HCT116 (cell line): ENCODE measurements around the gene ZNF451. TPM values are rescaled to one million over a fixed set of nuclear protein-coding genes. Genes with fewer than 3 reads are reported as not detected.

Source experiments
- ATAC-seq: fragments of 200-7000 bp; cut with Tn5 transposase; 2 replicates; pipeline ENCODE4 v1.9.1; 2020; ENCODE audit warnings: mild to moderate bottlenecking, moderate library complexity
- BruUV-seq: library from RNA; stranded (reverse); fragments of 400-500 nt; replicated peaks from 2 replicates; lab custom pipeline; 2021; lab: Mats Ljungman, UMichigan
- CTCF ChIA-PET: fragments of 300-600 bp; sonication (Branson Sonifier 250); formaldehyde crosslinking; loops from one replicate; lab custom pipeline; 2021; ENCODE audit warnings: antibody characterized with exemption; lab: Charles Lee
- POLR2A ChIA-PET: fragments of 300-600, 350-600 bp; sonication (Branson Sonifier 250); formaldehyde crosslinking; loops from one replicate; lab custom pipeline; 2021; ENCODE audit warnings: antibody characterized with exemption; lab: Charles Lee
- RAD21 ChIA-PET, 2 experiments: fragments of 300-600 bp; sonication (Branson Sonifier 250); formaldehyde crosslinking; loops; one replicate each; lab custom pipeline; 2023; ENCODE audit warnings: low total read pairs in 2 of 2; ENCODE audit not compliant: uncharacterized antibody in 2 of 2, unreplicated experiment in 2 of 2, low non-redundant PET in 1 of 2; lab: Charles Lee
- DNase-seq: peaks from one replicate; pipeline ENCODE4 v3.0.0-alpha.2; 2010; ENCODE audit warnings: low read depth, low spot score
- H2AFZ ChIP-seq: fragments of 200-600 bp; shearing (Covaris generic), sonication (generic); 2 replicates; pipeline ENCODE4 v1.6.1; 2017; ENCODE audit warnings: low read depth, mixed run types, mixed read lengths, antibody characterized with exemption, low read length; ENCODE audit not compliant: poor library complexity, severe bottlenecking
- H3K27ac ChIP-seq: 2 replicates; pipeline ENCODE4 v1.5.1; 2012; ENCODE audit warnings: low read depth, low read length
- H3K27me3 ChIP-seq: fragments of 200-600 bp; sonication (generic); 2 replicates; pipeline ENCODE4 v1.6.1; 2016; ENCODE audit warnings: mixed run types, low read length, mixed read lengths; ENCODE audit not compliant: insufficient read depth
- H3K36me3 ChIP-seq, 2 experiments: fragments of 200-500 bp in 1 of 2; fragments of 200-600 bp in 1 of 2; sonication (Bioruptor generic) in 1 of 2; sonication (generic) in 1 of 2; 2 replicates each; pipeline versions ENCODE4 v1.5.1 to v1.6.1; 2014 to 2016; ENCODE audit warnings: low read length in 2 of 2, inconsistent platforms in 1 of 2, mixed read lengths in 1 of 2, mixed run types in 1 of 2; ENCODE audit not compliant: insufficient read depth in 2 of 2, control insufficient read depth in 1 of 2
- H3K4me1 ChIP-seq, 2 experiments: fragments of 200-600 bp in 1 of 2; sonication (generic) in 1 of 2; 2 replicates each; pipeline versions ENCODE4 v1.5.1 to v1.6.1; 2012 to 2017; ENCODE audit warnings: low read length in 2 of 2, inconsistent platforms in 1 of 2, mild to moderate bottlenecking in 1 of 2, mixed read lengths in 1 of 2, mixed run types in 1 of 2, moderate library complexity in 1 of 2; ENCODE audit not compliant: insufficient read depth in 2 of 2, control insufficient read depth in 1 of 2
- H3K4me2 ChIP-seq: fragments of 200-600 bp; sonication (generic); 2 replicates; pipeline ENCODE4 v1.6.1; 2017; ENCODE audit warnings: mixed run types, low read length, mixed read lengths
- H3K4me3 ChIP-seq, 2 experiments: fragments of 200-600 bp in 1 of 2; sonication (generic) in 1 of 2; replicated peaks in 1 of 2; 2 replicates each; pipeline ENCODE4 v1.5.1; 2011 to 2016; ENCODE audit warnings: low read length in 2 of 2, control low read depth in 1 of 2, low read depth in 1 of 2, mild to moderate bottlenecking in 1 of 2, mixed read lengths in 1 of 2, mixed run types in 1 of 2
- H3K79me2 ChIP-seq: fragments of 200-600 bp; sonication (generic); 2 replicates; pipeline ENCODE4 v1.6.1; 2017; ENCODE audit warnings: mild to moderate bottlenecking, mixed run types, low read length, moderate library complexity, mixed read lengths; ENCODE audit not compliant: insufficient read depth
- H3K9ac ChIP-seq: fragments of 200-600 bp; sonication (generic); 2 replicates; pipeline ENCODE4 v1.6.1; 2016; ENCODE audit warnings: low read length, mixed read lengths
- H3K9me2 ChIP-seq: fragments of 200-600 bp; sonication (generic), shearing (Covaris generic); 2 replicates; pipeline ENCODE4 v1.6.1; 2017; ENCODE audit warnings: mixed run types, mild to moderate bottlenecking, moderate library complexity; ENCODE audit not compliant: insufficient read depth
- H3K9me3 ChIP-seq, 2 experiments: fragments of 200-500 bp in 1 of 2; fragments of 200-600 bp in 1 of 2; sonication (Bioruptor generic) in 1 of 2; sonication (generic) in 1 of 2; 2 replicates each; pipeline ENCODE4 v1.6.1; 2014 to 2017; ENCODE audit warnings: low read length in 2 of 2, mixed read lengths in 2 of 2, inconsistent platforms in 1 of 2, low read depth in 1 of 2, mild to moderate bottlenecking in 1 of 2, mixed run types in 1 of 2, moderate library complexity in 1 of 2; ENCODE audit not compliant: control insufficient read depth in 1 of 2, insufficient read depth in 1 of 2
- H4K20me1 ChIP-seq: fragments of 200-600 bp; sonication (generic), shearing (Covaris generic); 2 replicates; pipeline ENCODE4 v1.6.1; 2017; ENCODE audit warnings: mixed run types, mild to moderate bottlenecking, moderate library complexity; ENCODE audit not compliant: insufficient read depth
- CBX3 ChIP-seq: IDR thresholded peaks from 2 replicates; pipeline ENCODE4 v1.6.1; 2012; ENCODE audit warnings: low read depth
- CEBPB ChIP-seq: IDR thresholded peaks from 2 replicates; pipeline ENCODE4 v1.6.1; 2012; ENCODE audit warnings: low read depth
- ELF1 ChIP-seq: IDR thresholded peaks from 2 replicates; pipeline ENCODE4 v1.6.1; 2012; ENCODE audit warnings: low read depth, borderline replicate concordance
- EZH2phosphoT487 ChIP-seq: fragments of 200-600 bp; IDR thresholded peaks from 2 replicates; pipeline ENCODE4 v1.6.1; 2018; ENCODE audit warnings: antibody characterized with exemption, borderline replicate concordance
- FOSL1 ChIP-seq: IDR thresholded peaks from 2 replicates; pipeline ENCODE4 v1.6.1; 2012; ENCODE audit warnings: low read depth
- MAX ChIP-seq: IDR thresholded peaks from 2 replicates; pipeline ENCODE4 v1.6.1; 2012
- POLR2AphosphoS5 ChIP-seq: IDR thresholded peaks from 2 replicates; pipeline ENCODE4 v1.6.1; 2011; ENCODE audit warnings: mild to moderate bottlenecking, low read depth, low read length, moderate library complexity
- RAD21 ChIP-seq: IDR thresholded peaks from 2 replicates; pipeline ENCODE4 v1.6.1; 2012; ENCODE audit warnings: low read depth, mild to moderate bottlenecking
- SIN3A ChIP-seq: IDR thresholded peaks from 2 replicates; pipeline ENCODE4 v1.6.1; 2012; ENCODE audit warnings: low read depth
- SP1 ChIP-seq: IDR thresholded peaks from 2 replicates; pipeline ENCODE4 v1.6.1; 2012; ENCODE audit warnings: low read depth
- SRF ChIP-seq: IDR thresholded peaks from 2 replicates; pipeline ENCODE4 v1.6.1; 2012; ENCODE audit warnings: low read depth
- ZFX ChIP-seq: fragments of 450-650 bp; IDR thresholded peaks from 2 replicates; pipeline ENCODE4 v1.6.1; 2017
- ZNF274 ChIP-seq: fragments of 200-500 bp; sonication (Bioruptor generic); IDR thresholded peaks from 2 replicates; pipeline ENCODE4 v1.6.1; 2014; ENCODE audit warnings: mild to moderate bottlenecking, low read depth, low read length, inconsistent platforms
- intact Hi-C: fragments of 100-400 bp; cut with micrococcal nuclease; formaldehyde crosslinking; loops from 2 replicates; pipeline ENCODE4 v1.10.0; 2022
- total RNA-seq: library from RNA; stranded (reverse); gene quantifications from one replicate; pipeline ENCODE4 v1.2.1, GENCODE V29; 2021; ENCODE audit not compliant: unreplicated experiment
- TF ChIP-seq, protein P1 (sequence below): IDR thresholded peaks from 2 replicates; pipeline ENCODE4 v1.6.1; 2012; ENCODE audit warnings: low read depth
- TF ChIP-seq, protein P2 (sequence below): IDR thresholded peaks from 2 replicates; pipeline ENCODE4 v1.6.1; 2011; ENCODE audit warnings: mild to moderate bottlenecking, low read length, moderate library complexity; ENCODE audit not compliant: insufficient replicate concordance; ENCODE audit errors: extremely low read depth

Gene ZNF451
- total RNA-seq, 1 experiment from 2014 or later, result 49.1 TPM

GRCh38 chr6:57147401-57147800 lies 57.4 kb downstream of the ZNF451 start:
- no peak overlapping the region for H3K27ac ChIP-seq
- DNase-seq (no peak), ATAC-seq (no peak)
- no peaks in the 10 kb centered on the region for H3K79me2 ChIP-seq
- RAD21 ChIA-PET, result no interaction called here
- H3K9ac ChIP-seq, result no peak overlapping the region
- no peaks in the 10 kb centered on the region for H4K20me1 ChIP-seq
- H3K4me2 ChIP-seq, result no peak overlapping the region
- TF ChIP-seq FOSL1 (no peak), ZNF274 (no peak), SRF (no peak)
- no TSS peak for BruUV-seq
- H3K4me3 ChIP-seq, result no peak overlapping the region
- no peaks in the 10 kb centered on the region for H3K9me2 ChIP-seq
- H3K9me3 ChIP-seq, result no peaks in the 10 kb centered on the region
- no peaks in the 10 kb centered on the region for H3K4me1 ChIP-seq
- CTCF ChIA-PET, result no interaction called here
- H3K36me3 ChIP-seq, result peaks cover 12 to 19% of the 10 kb centered on the region in 2 experiments; a peak in 3 of 4 replicates
- POLR2A ChIA-PET, result no interaction called here
- no peaks in the 10 kb centered on the region for H3K27me3 ChIP-seq
- intact Hi-C loops, result no loop called here
- H2AFZ ChIP-seq, result no peak overlapping the region

DNA sequence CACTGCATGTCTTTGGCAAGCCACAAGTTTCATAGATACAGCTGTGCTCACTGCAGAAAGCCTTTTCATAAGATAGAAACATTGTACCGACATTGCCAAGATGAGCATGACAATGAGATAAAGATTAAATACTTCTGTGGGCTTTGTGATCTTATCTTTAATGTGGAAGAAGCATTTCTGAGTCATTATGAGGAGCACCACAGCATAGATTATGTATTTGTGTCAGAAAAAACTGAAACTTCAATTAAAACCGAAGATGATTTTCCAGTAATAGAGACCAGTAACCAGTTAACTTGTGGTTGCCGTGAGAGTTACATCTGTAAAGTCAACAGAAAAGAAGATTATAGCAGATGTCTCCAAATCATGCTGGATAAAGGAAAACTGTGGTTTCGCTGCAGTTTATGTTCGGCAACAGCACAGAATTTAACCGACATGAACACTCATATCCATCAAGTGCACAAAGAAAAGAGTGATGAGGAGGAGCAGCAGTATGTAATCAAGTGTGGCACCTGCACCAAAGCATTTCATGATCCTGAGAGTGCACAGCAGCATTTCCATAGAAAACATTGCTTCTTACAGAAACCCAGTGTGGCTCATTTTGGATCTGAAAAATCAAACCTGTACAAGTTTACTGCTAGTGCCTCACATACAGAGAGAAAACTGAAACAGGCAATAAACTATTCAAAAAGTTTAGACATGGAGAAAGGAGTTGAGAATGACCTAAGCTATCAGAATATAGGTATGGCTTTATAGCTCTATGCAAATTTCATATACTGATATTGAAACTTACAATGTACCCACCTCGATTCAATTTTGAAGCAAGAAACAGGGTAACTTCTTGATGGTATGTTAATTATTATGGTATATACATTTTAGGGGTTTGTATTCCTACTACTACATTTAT lies 58.2 kb downstream of the ZNF451 start:
- intact Hi-C loops, result no loop called here
- TF ChIP-seq MAX (no peak), POLR2AphosphoS5 (no peak), RAD21 (no peak), SP1 (no peak), ELF1 (no peak), CBX3 (no peak), CEBPB (no peak), SIN3A (no peak), ZNF274 (no peak), ZFX (no peak), EZH2phosphoT487 (no peak), FOSL1 (no peak)
- TF ChIP-seq, protein P1, sequence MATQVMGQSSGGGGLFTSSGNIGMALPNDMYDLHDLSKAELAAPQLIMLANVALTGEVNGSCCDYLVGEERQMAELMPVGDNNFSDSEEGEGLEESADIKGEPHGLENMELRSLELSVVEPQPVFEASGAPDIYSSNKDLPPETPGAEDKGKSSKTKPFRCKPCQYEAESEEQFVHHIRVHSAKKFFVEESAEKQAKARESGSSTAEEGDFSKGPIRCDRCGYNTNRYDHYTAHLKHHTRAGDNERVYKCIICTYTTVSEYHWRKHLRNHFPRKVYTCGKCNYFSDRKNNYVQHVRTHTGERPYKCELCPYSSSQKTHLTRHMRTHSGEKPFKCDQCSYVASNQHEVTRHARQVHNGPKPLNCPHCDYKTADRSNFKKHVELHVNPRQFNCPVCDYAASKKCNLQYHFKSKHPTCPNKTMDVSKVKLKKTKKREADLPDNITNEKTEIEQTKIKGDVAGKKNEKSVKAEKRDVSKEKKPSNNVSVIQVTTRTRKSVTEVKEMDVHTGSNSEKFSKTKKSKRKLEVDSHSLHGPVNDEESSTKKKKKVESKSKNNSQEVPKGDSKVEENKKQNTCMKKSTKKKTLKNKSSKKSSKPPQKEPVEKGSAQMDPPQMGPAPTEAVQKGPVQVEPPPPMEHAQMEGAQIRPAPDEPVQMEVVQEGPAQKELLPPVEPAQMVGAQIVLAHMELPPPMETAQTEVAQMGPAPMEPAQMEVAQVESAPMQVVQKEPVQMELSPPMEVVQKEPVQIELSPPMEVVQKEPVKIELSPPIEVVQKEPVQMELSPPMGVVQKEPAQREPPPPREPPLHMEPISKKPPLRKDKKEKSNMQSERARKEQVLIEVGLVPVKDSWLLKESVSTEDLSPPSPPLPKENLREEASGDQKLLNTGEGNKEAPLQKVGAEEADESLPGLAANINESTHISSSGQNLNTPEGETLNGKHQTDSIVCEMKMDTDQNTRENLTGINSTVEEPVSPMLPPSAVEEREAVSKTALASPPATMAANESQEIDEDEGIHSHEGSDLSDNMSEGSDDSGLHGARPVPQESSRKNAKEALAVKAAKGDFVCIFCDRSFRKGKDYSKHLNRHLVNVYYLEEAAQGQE, result no peak
- TF ChIP-seq, protein P2, sequence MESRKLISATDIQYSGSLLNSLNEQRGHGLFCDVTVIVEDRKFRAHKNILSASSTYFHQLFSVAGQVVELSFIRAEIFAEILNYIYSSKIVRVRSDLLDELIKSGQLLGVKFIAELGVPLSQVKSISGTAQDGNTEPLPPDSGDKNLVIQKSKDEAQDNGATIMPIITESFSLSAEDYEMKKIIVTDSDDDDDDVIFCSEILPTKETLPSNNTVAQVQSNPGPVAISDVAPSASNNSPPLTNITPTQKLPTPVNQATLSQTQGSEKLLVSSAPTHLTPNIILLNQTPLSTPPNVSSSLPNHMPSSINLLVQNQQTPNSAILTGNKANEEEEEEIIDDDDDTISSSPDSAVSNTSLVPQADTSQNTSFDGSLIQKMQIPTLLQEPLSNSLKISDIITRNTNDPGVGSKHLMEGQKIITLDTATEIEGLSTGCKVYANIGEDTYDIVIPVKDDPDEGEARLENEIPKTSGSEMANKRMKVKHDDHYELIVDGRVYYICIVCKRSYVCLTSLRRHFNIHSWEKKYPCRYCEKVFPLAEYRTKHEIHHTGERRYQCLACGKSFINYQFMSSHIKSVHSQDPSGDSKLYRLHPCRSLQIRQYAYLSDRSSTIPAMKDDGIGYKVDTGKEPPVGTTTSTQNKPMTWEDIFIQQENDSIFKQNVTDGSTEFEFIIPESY, result no peak
- Histone ChIP-seq H4K20me1 (no peaks in the 10 kb centered on the region), H3K4me1 (no peaks in the 10 kb centered on the region), H3K27me3 (no peaks in the 10 kb centered on the region), H3K36me3 (peaks cover 12 to 19% of the 10 kb centered on the region in 2 experiments; a peak in 3 of 4 replicates), H3K9ac (no peak overlapping the region), H3K79me2 (no peaks in the 10 kb centered on the region), H3K4me2 (no peak overlapping the region), H3K9me2 (no peaks in the 10 kb centered on the region), H3K4me3 (no peak overlapping the region), H2AFZ (no peak overlapping the region), H3K27ac (no peak overlapping the region), H3K9me3 (no peaks in the 10 kb centered on the region)
- ChIA-PET POLR2A (no interaction called here), CTCF (no interaction called here), RAD21 (no interaction called here)
- no TSS peak for BruUV-seq
- DNase-seq (no peak), ATAC-seq (no peak)
